Smooth muscle cell (in vitro differentiated cells): ENCODE results near the gene ELP4. TPM values are rescaled to one million over a fixed set of nuclear protein-coding genes. Genes with fewer than 3 reads are reported as not detected.

Experiments
- DNase-seq: peaks from one replicate; lab custom pipeline; 2025; ENCODE audit not compliant: unreplicated experiment; lab: John Stamatoyannopoulos, UW
- H2AFZ ChIP-seq: fragments of 200-600 bp; sonication (generic); 2 replicates; pipeline ENCODE4 v1.6.0; 2016; ENCODE audit warnings: antibody characterized with exemption, low read depth, mild to moderate bottlenecking
- H3F3A ChIP-seq: fragments of 200-600 bp; sonication (generic); 2 replicates; pipeline ENCODE4 v1.6.0; 2017; ENCODE audit warnings: antibody characterized with exemption, low read depth
- H3K27ac ChIP-seq: fragments of 200-600 bp; sonication (generic); 2 replicates; pipeline ENCODE4 v1.5.1; 2016; ENCODE audit warnings: low read depth, mild to moderate bottlenecking
- H3K27me3 ChIP-seq: fragments of 200-600 bp; sonication (generic); 2 replicates; pipeline ENCODE4 v1.6.1; 2016; ENCODE audit warnings: low read depth, mild to moderate bottlenecking
- H3K36me3 ChIP-seq: fragments of 200-600 bp; sonication (generic); 2 replicates; pipeline ENCODE4 v1.5.1; 2016; ENCODE audit warnings: low read depth
- H3K4me1 ChIP-seq: fragments of 200-600 bp; sonication (generic); 2 replicates; pipeline ENCODE4 v1.5.1; 2016; ENCODE audit warnings: low read depth
- H3K4me2 ChIP-seq: fragments of 200-600 bp; sonication (generic); 2 replicates; pipeline ENCODE4 v1.6.0; 2016; ENCODE audit warnings: mild to moderate bottlenecking
- H3K4me3 ChIP-seq: fragments of 200-600 bp; sonication (generic); 2 replicates; pipeline ENCODE4 v1.5.1; 2016; ENCODE audit warnings: mild to moderate bottlenecking
- H3K79me2 ChIP-seq: fragments of 200-600 bp; sonication (generic); 2 replicates; pipeline ENCODE4 v1.6.0; 2016; ENCODE audit warnings: low read depth, mild to moderate bottlenecking
- H3K9ac ChIP-seq: fragments of 200-600 bp; sonication (generic); 2 replicates; pipeline ENCODE4 v1.6.0; 2016; ENCODE audit warnings: low read depth
- H3K9me3 ChIP-seq: fragments of 200-600 bp; sonication (generic); replicated peaks from 2 replicates; pipeline ENCODE4 v1.5.1; 2016; ENCODE audit warnings: low read depth
- H4K20me1 ChIP-seq: fragments of 200-600 bp; sonication (generic); 2 replicates; pipeline ENCODE4 v1.6.0; 2016; ENCODE audit warnings: low read depth
- WGBS: methylation state at CpG from one replicate; pipeline ENCODE4 v1.1.7; 2016; ENCODE audit warnings: low lambda C conversion rate; 5-methylcytosine and 5-hydroxymethylcytosine counted together
- polyA plus RNA-seq: library from polyadenylated mRNA; unstranded; fragments of >200 nt; fragmentation: Nextera tagmentation; extraction: Ambion mirVana; gene quantifications from 2 replicates; pipeline ENCODE4 v1.2.1, GENCODE V29; 2016
- total RNA-seq: library from RNA; depleted of rRNA; stranded (reverse); fragments of >200 nt; gene quantifications from 2 replicates; pipeline ENCODE4 v1.2.3, GENCODE V29; 2014
- TF ChIP-seq, protein P1 (sequence below): fragments of 200-600 bp; sonication (generic); IDR thresholded peaks from 2 replicates; pipeline ENCODE4 v1.5.1; 2017; ENCODE audit warnings: borderline replicate concordance, mild to moderate bottlenecking, antibody characterized with exemption; ENCODE audit not compliant: insufficient read depth, poor library complexity, severe bottlenecking

The ELP4 gene
- total and polyA plus RNA-seq, 2 experiments from 2014 or later = 19.5 to 28.4 TPM

DNA sequence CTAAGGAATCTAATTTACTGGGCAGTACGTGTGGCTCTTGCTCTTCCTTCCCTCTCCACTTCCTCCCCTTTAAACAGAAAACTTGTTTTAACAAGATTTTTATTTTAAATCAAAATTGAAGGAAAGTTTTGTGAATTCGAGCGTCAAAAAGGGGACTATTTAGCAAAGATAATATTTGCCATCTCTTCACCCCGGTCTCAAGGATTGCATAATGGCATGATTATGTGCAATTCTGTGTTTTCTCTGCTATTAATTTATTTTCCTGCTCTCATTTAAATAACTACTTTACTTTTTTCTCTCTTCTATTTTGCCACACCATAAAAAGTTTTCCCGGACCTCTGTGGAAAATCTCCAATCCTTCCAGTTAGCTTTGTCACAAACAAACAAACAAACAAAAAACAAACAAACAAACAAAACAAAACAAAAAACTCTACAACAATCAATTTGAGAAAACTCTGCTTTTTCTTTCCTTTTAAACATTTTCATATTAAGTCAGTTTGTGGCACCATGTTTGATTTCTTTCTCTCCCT, 311.7 kb downstream of the ELP4 start:
- Histone ChIP-seq H3K9me3 (no peaks in the 10 kb centered on the region), H3F3A (no peaks in the 10 kb centered on the region), H3K4me2 (no peak overlapping the region), H3K79me2 (no peaks in the 10 kb centered on the region), H3K27ac (no peak overlapping the region), H3K4me3 (no peak overlapping the region), H3K27me3 (peaks cover 100% of the 10 kb centered on the region), H2AFZ (no peak overlapping the region), H3K9ac (no peak overlapping the region), H4K20me1 (no peaks in the 10 kb centered on the region), H3K36me3 (no peaks in the 10 kb centered on the region), H3K4me1 (peaks cover 55% of the 10 kb centered on the region)
- no peak for DNase-seq
- WGBS = 10% methylated on average over 5 of the region's 5 CpGs
- TF ChIP-seq, protein P1, sequence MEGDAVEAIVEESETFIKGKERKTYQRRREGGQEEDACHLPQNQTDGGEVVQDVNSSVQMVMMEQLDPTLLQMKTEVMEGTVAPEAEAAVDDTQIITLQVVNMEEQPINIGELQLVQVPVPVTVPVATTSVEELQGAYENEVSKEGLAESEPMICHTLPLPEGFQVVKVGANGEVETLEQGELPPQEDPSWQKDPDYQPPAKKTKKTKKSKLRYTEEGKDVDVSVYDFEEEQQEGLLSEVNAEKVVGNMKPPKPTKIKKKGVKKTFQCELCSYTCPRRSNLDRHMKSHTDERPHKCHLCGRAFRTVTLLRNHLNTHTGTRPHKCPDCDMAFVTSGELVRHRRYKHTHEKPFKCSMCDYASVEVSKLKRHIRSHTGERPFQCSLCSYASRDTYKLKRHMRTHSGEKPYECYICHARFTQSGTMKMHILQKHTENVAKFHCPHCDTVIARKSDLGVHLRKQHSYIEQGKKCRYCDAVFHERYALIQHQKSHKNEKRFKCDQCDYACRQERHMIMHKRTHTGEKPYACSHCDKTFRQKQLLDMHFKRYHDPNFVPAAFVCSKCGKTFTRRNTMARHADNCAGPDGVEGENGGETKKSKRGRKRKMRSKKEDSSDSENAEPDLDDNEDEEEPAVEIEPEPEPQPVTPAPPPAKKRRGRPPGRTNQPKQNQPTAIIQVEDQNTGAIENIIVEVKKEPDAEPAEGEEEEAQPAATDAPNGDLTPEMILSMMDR = no peak

DNA sequence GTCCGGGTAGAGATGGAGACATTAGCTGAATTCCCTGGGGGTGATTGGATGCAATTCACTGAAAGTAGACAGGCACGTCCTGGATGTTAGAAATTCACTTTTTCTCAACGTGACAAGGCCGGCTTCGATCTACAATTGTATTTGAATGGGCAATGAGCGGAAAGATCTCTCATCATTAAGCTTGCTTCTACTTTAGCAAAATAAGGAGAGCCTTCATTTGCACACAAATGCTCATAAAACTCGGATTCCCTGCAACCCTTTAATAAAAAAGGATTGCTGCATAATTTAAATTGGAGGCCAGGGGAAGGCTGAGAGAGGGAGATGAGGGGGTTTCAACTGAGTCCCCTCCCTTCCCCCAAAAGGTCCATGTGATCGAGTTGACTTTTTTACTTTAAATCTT, 312.2 kb downstream of the ELP4 start:
- Histone ChIP-seq H3F3A (no peaks in the 10 kb centered on the region), H3K36me3 (no peaks in the 10 kb centered on the region), H3K4me3 (no peak overlapping the region), H3K4me2 (no peak overlapping the region), H3K79me2 (no peaks in the 10 kb centered on the region), H3K9ac (no peak overlapping the region), H3K4me1 (peaks cover 51% of the 10 kb centered on the region), H3K9me3 (no peaks in the 10 kb centered on the region), H2AFZ (no peak overlapping the region), H3K27ac (no peak overlapping the region), H4K20me1 (no peaks in the 10 kb centered on the region), H3K27me3 (peaks cover 100% of the 10 kb centered on the region)
- 15% methylated on average over 8 of the region's 8 CpGs for WGBS
- no peak for DNase-seq
- TF ChIP-seq, protein P1 = no peak

DNA sequence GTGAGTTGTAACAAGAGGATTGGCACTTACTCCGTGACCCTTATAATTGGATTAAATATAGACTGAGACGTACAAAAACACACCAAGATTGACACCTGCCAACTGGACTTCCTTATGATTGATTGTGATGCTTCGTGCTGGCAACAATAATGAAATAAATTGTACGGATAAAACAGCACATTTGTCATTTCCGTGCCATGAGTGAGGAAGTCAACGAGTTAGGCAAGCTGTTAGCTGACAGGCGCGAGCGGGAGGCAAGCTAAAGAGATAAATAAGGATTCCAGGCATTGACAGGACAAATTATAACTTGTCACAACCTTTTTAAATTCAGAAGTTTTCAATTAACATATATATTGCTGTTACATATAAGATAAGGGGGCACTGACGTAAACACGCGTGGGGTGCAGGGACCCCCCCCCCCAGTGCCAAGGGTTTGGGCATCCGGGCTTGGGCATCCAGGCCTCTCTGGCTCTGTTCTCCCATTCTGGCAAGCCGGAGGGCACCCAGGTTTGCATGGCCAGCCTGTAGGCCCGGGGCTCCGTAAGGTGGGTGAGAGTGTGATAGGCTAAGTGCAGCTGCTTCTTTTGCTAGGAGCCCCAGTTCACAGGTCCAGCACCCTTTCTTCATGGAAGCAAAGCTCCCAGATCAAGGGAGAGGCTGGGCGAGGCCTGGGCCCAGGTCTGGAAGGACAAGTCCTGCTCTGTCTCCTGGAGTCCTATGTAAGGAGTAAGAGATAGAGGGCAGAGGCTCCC, 312.8 kb downstream of the ELP4 start:
- TF ChIP-seq, protein P1 = no peak
- Histone ChIP-seq H3K36me3 (no peaks in the 10 kb centered on the region), H3K4me1 (peaks cover 45% of the 10 kb centered on the region), H3K9me3 (no peaks in the 10 kb centered on the region), H3K9ac (no peak overlapping the region), H3K27me3 (peaks cover 100% of the 10 kb centered on the region), H3K79me2 (no peaks in the 10 kb centered on the region), H3K4me3 (no peak overlapping the region), H4K20me1 (no peaks in the 10 kb centered on the region), H3K27ac (no peak overlapping the region), H3K4me2 (no peak overlapping the region), H2AFZ (no peak overlapping the region), H3F3A (no peaks in the 10 kb centered on the region)
- no peak for DNase-seq
- WGBS = 37% methylated on average over 17 of the region's 17 CpGs
